Measurements from ENCODE around the gene GAN. TPM values are rescaled to one million over a fixed set of nuclear protein-coding genes. Genes with fewer than 3 reads are reported as not detected.
"Not testable (repeated sequence)": the region's sequence is repeated elsewhere in the genome, so short reads cannot be mapped to it uniquely, and the experiment has no call there.

The GAN gene
- total RNA-seq, 4 donors from 2014 or later: 9.6 to 14.8 (median 11.7) TPM

DNA sequence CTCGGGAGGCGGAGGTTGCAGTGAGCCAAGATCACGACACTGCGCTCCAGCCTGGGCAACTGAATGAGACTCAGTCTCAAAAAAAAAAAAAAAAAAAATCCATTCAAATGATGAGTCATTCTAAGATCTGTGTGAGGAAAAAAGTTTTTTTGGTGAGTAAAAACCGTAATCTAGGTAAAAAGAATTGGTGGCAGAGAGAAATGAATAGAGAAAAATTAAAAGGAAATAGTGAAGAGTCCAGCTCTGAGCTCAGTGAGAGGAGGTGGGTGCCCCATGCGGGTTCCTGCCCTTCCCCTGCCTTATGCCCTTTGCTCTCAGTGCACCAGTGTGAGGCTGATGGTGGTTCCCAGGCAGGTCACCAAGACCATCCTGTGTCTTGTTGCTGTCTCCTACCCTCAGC is 20.9 kb downstream of the GAN start:
- TF ChIP-seq POLR2AphosphoS5 (IDR thresholded peaks at IDR 0.05): no peak
- no peak for TF ChIP-seq EP300 (IDR thresholded peaks at IDR 0.05)
- TF ChIP-seq POLR2A (IDR thresholded peaks at IDR 0.05; ENCODE audit: low read depth): no peak
- no peak for TF ChIP-seq CTCF (IDR thresholded peaks at IDR 0.05)
- Histone ChIP-seq H3K27me3 (no peaks in the 10 kb centered on the region), H3K9me3 (no peaks in the 10 kb centered on the region), H3K4me1 (no peaks in the 10 kb centered on the region), H3K4me3 (no peak overlapping the region), H3K36me3 (peaks cover 0 to 6% (median 0%) of the 10 kb centered on the region in 4 donors), H3K27ac (replicated peaks in 1 of 4) (no peak overlapping the region)
- WGBS: 93% methylated on average over 5 of the region's 6 CpGs
- DNase-seq (ENCODE audit: extremely low spot score): no peak
- intact Hi-C loops (cut with DNase I): no loop called here

DNA sequence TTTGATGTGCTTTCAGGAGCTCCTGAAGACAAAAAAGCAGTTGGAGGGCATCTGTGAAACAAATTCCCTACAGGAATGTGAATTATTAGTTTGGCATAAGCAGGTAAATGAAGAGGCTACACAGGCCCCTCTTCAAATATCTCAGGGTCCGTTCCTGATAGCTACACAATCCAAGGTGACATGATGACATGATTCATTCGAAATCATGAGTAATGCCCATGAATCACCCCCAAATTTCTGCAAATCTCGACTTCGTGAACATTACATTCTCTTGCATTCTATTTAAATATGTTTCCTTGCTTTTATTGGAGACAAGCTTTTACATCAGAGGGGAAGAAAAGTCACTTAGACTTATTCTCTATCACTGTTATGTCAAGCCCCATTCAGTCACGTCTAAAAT is 22.3 kb downstream of the GAN start:
- Histone ChIP-seq H3K36me3 (peaks cover 0 to 6% (median 0%) of the 10 kb centered on the region in 4 donors), H3K27ac (replicated peaks in 1 of 4) (no peak overlapping the region), H3K4me3 (no peak overlapping the region), H3K27me3 (no peaks in the 10 kb centered on the region), H3K4me1 (no peaks in the 10 kb centered on the region), H3K9me3 (no peaks in the 10 kb centered on the region)
- 93% methylated on average over 5 of the region's 5 CpGs for WGBS
- DNase-seq (ENCODE audit: extremely low spot score): no peak
- TF ChIP-seq POLR2A (IDR thresholded peaks at IDR 0.05; ENCODE audit: low read depth): no peak
- intact Hi-C loops (cut with DNase I): no loop called here

- H3K36me3 ChIP-seq; H3K27ac ChIP-seq (replicated peaks in 1 of 4); H3K4me3 ChIP-seq; DNase-seq (ENCODE audit: extremely low spot score); H3K27me3 ChIP-seq; intact Hi-C loops (cut with DNase I): not testable (repeated sequence)
- Histone ChIP-seq H3K9me3 (peaks cover 0 to 28% (median 18%) of the 10 kb centered on the region in 4 donors), H3K4me1 (peaks cover 0 to 11% (median 0%) of the 10 kb centered on the region in 4 donors)
- WGBS: 97% methylated on average over 3 of the region's 3 CpGs
Measured at GRCh38 chr16:81345172-81345571, 30.4 kb downstream of the GAN start.

DNA sequence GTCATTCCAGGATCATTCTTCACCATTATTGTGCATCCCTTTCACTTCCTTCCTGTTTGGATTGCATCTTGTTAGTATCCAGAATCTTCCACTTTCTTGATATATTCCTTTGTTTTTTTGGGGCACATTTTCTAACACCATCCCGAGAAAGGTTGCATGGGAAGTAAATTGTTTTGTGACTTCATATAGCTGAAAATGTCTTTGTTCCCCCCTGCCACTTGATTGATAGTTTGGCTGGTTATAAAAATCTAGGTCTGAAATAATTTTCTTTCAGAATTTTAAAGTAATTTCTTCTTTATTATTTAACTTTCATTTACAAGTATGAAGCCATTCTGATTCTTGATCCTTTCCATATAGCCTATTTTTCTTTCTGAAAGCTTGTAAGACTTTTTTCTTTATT is 32.7 kb downstream of the GAN start:
- intact Hi-C loops (cut with DNase I): no loop called here
- Histone ChIP-seq H3K4me1 (peaks cover 0 to 11% (median 0%) of the 10 kb centered on the region in 4 donors), H3K27ac (replicated peaks in 1 of 4) (no peak overlapping the region), H3K9me3 (peaks cover 0 to 28% (median 18%) of the 10 kb centered on the region in 4 donors), H3K27me3 (no peaks in the 10 kb centered on the region), H3K36me3 (peaks cover 0 to 10% (median 4%) of the 10 kb centered on the region in 4 donors), H3K4me3 (no peak overlapping the region)
- WGBS: 93% methylated on average over 1 of the region's 1 CpG
- DNase-seq (ENCODE audit: extremely low spot score): no peak
- TF ChIP-seq POLR2A (IDR thresholded peaks at IDR 0.05; ENCODE audit: low read depth): no peak
- TF ChIP-seq EP300 (IDR thresholded peaks at IDR 0.05): no peak
- no peak for TF ChIP-seq POLR2AphosphoS5 (IDR thresholded peaks at IDR 0.05)

- 86% methylated on average over 4 of the region's 4 CpGs for WGBS
- H3K27me3 ChIP-seq: no peaks in the 10 kb centered on the region
- H3K36me3 ChIP-seq: peaks cover 0 to 21% (median 4%) of the 10 kb centered on the region in 4 donors
- peaks cover 0 to 28% (median 18%) of the 10 kb centered on the region in 4 donors for H3K9me3 ChIP-seq
- H3K4me1 ChIP-seq: peaks cover 0 to 11% (median 0%) of the 10 kb centered on the region in 4 donors
- no peak for DNase-seq (ENCODE audit: extremely low spot score)
- intact Hi-C loops (cut with DNase I): no loop called here
- no peak overlapping the region for H3K27ac ChIP-seq (replicated peaks in 1 of 4)
- TF ChIP-seq POLR2A (IDR thresholded peaks at IDR 0.05; ENCODE audit: low read depth) (no peak), CTCF (IDR thresholded peaks at IDR 0.05) (no peak)
- H3K4me3 ChIP-seq: no peak overlapping the region
Measured at GRCh38 chr16:81349608-81350305, 35.0 kb downstream of the GAN start.

DNA sequence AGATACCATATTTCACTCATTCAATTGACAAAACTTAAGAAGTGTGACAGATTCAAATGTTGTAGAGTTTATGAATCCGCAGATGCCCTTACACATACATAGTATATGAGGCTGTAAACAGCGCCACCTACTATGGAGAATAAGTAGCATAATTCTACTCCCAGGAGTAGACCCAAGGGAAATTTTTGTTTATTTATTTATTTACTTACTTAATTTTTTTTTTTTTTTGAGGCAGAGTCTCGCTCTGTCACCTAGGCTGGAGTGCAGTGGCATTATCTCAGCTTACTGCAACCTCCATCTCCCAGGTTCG is 35.5 kb downstream of the GAN start:
- H3K4me1 ChIP-seq: peaks cover 0 to 11% (median 0%) of the 10 kb centered on the region in 4 donors
- intact Hi-C loops (cut with DNase I): no loop called here
- peaks cover 0 to 27% (median 17%) of the 10 kb centered on the region in 4 donors for H3K9me3 ChIP-seq
- 96% methylated on average over 4 of the region's 4 CpGs for WGBS
- H3K27me3 ChIP-seq: no peaks in the 10 kb centered on the region
- no peak for DNase-seq (ENCODE audit: extremely low spot score)
- TF ChIP-seq POLR2A (IDR thresholded peaks at IDR 0.05; ENCODE audit: low read depth) (no peak), EP300 (IDR thresholded peaks at IDR 0.05) (no peak), CTCF (IDR thresholded peaks at IDR 0.05) (no peak), POLR2AphosphoS5 (IDR thresholded peaks at IDR 0.05) (no peak)
- H3K4me3 ChIP-seq: no peak overlapping the region
- H3K36me3 ChIP-seq: peaks cover 0 to 24% (median 4%) of the 10 kb centered on the region in 4 donors
- H3K27ac ChIP-seq (replicated peaks in 1 of 4): no peak overlapping the region

All from esophagus muscularis mucosa (tissue), 4 donors.